Measurements from ENCODE around the gene PSMG2.
A peak's percentile ranks its signal among the peaks of the same experiment; 100 is the strongest.
"Not testable (repeated sequence)": the region's sequence is repeated elsewhere in the genome, so short reads cannot be mapped to it uniquely, and the experiment has no call there.

Gene PSMG2

DNA sequence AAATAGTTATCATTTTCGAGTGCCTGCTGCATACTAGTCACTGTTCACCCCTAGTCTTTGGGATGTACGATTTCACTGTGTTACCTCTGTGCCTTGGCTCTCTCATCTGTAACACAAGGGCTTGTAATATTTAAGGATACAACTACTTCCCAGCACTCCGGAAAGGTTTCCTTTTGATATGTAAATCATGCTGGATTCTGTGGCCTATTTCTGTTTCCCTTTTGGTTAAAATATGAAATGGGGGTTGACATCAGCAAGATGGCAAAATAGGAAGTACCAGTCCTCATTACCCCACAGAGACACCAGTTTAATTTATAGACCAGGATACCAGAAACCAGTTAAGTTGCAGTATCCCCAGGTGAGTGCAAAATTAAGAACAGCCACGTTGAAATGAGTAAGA lies 23.5 kb downstream of the PSMG2 start:
- no peak for DNase-seq

DNA sequence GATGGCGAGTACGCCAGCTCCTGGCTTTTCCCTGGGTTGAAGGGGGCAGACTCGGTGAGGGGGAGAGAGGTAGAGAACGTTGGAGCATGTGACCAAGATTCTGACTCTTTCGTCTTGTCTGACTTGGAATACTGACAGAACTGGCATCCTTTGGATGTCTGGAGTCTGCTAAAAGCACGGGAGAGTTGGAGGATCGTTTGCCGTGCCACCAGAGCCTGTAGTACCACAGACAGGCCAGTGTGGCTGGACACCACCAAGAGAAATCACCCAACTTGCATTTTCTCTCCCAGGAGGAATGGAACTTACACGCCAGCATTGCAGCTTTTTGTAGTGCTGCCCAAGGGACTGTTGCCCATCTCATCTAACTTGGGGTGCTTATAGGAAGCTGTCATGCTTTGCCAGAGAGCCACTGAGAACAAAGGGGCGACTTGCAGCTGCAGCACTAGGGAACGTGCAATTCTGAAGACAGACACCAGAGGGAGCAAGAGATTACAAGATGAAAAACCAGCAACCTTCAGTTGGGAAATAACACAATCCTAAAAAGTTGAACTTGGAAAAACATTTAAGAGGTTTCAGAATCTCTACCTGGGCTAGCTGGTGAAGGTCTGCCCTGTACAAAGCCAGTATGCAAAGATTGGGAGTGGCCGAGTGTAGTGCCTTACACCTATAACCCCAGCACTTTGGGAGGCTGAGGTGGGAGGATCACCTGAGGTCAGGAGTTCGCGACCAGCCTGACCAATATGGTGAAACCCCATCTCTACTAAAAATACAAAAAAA lies 24.1 kb downstream of the PSMG2 start:
- DNase-seq, result peak; percentile 64

DNA sequence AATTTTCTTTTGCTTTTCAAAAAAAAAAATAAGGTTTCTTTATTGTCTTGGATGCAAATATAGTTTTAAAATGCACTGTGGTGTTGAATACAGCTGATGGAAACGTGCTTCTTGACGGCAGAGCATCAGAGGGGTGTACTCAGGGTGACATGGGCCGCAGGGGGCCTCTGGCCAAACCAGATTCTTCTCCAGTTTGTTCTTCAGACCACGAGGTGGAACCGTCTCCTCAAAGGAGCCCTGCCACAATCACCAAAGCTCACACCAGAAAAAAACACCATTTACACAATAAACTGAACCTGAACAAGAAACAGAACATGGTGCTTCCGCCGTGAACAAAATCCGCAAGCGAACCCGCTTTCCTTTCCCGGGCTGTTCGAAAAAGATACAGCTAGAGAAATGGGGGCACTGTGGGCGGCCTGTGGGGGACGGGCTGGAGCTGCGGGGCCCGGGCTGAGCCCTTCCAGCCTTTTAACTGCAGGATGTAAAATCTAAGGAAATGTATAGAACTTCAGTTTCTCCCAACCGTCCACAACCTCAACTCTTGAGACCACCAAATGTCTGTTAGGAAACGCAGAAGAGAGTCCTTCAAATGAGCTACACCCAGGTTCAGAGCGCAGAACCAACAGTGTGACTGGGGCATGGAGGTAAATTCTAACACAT lies 34.5 kb downstream of the PSMG2 start:
- no peak for DNase-seq

DNA sequence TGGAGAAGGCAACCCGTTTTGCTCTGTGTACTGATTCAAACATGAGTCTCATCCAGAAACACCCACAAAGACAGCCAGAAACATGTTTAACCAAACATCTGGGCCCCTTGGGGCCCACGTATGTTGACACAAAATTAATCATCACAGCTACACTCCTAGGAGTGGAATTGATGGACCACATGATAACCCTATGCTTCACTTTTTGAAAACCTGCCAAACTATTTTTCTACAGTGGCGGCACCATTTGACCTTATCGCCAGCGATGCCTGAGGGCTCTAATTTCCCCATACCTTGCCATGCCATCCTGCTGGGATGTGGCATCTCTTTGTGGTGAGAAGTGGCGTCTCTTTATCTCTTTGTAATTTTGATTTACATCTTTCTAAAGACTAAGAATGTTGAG lies 38.5 kb downstream of the PSMG2 start:
- peak; percentile 14 for DNase-seq

DNA sequence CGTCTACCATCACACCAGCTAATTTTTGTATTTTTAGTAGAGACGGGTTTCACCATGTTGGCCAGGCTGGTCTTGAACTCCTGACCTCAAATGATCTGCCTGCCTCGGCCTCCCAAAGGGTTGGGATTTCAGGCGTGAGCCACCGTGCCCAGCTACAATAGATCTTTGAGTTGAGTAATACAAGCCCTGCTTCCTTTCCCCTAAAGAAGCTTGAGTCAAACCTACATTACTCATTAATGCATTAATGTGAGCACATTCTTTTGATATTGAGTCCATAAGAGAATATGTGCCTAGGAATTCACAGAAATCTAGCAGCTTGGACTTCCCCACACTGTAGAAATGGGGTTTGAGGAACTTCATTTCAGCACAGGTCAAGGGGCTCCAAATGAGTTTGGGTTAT lies 39.6 kb downstream of the PSMG2 start:
- DNase-seq, result no peak

DNA sequence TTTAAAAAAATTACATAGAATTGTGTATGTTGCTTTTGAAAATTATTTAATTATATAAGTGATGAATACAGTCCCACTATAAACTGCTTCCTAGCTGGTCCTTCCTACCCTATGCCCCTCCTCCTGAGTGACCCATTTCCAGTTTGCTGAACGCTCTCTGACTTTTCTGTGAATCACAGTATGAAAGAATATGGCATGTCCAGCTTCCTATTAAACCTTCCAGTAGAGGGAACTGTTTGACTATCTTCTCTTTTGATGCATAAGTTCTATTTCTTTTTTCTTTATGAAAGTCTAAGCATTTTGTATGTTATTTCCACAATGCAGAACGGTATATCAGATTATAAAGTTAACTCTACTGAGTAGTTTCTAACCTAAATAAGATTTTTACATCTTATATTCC lies 41.3 kb downstream of the PSMG2 start:
- no peak for DNase-seq

DNA sequence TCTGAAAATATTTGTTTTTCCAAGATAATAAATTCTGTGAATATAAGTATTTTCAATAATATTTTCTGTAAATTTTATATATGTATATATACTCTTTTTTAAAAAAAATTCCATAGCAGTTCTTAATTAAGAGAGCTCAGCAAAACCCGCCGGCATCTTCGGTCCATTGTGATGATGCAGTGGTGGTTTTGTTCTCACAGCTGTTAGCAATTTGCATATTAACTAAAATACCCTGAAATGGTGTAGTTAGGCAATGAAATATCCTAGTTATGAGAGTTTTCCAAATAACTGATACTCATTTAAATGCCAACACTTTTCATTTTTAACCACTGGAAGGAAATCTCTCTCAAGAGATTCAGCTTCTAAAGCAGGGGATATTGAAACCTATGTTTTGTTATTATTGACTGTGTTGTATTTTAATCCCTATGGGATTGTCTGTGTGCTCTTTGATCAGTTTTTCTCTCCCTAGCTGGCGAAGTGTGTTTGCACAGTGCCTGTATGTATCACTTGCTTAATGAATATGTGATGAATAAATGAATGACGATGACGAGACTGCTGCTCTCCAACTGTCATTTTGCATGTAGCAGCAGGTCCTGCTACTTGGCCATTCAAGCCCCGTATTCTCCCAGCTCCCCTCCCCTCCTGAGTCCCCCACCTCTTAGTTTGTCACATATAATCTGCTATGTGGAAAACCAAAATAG lies 42.4 kb downstream of the PSMG2 start:
- DNase-seq, result no peak

DNA sequence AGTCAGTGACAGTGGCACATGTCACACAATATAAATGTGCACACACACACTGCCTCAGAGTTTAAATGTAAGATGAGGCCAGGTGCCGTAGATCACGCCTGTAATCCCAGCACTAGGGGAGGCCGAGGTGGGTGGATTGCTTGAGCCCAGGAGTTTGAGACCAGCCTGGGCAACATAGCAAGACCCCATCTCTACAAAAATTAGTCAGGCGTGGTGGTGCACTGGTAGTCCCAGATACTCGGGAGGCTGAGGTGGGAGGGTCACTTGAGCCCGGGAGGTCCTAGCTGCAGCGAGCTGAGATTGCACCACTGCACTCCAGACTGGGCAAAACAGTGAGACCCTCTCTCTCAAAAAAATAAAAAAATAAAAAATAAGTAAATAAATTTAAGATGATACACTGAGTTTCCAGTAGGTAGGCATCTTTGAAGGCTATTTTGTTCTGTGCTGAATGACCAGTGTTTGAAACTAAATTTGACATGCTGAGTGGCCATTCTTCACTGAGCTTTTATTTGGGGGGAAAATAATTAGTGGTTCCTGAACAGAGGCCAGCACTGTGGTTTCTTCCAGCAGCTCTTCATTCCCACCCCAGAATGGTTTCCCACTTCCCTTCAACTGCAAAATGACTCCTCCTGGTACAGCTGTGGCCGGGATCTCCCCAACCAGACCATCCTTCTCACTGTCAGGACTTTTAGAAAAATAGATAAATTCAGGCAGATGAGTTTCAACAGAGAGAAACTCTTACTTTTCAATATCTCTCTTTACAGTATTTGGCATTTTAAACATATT lies 44.9 kb downstream of the PSMG2 start:
- DNase-seq, result no peak

DNA sequence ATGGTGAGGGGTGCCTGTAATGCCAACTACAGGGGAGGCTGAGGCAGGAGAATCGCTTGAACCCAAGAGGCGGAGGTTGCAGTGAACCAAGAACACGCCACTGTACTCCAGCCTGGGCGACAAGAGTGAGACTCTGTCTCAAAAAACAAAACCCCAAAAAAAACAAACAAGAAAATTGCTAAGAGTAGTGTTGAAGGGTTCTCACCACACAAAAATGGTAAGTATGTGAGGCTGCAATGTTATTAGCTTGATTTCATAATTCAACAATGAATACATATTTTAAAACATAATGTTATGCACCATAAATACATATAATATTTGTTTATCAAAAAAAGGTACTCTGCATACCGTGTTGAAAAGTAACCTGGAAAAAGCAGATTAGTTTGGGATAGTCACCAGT lies 45.8 kb downstream of the PSMG2 start:
- no peak for DNase-seq

DNA sequence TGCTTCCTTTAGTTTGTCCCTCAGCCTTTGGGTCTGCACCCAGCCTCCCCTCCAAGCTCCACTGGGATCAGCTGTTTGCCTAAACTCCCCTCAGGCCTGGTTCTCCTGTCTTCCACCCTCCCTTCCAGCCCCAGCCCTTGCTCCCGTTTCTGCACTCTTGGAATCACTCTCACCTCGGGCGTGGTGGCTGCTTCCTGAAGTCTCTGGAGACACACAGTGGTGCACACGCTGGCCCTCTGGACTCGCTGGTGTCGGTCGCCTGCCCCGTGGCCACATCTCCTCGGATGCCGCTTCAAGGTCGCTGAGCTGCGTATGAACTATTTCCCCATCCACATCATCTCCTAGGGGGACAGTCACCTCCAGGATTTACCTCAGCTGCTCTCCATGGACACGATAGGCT lies 46.3 kb downstream of the PSMG2 start:
- no peak for DNase-seq

DNA sequence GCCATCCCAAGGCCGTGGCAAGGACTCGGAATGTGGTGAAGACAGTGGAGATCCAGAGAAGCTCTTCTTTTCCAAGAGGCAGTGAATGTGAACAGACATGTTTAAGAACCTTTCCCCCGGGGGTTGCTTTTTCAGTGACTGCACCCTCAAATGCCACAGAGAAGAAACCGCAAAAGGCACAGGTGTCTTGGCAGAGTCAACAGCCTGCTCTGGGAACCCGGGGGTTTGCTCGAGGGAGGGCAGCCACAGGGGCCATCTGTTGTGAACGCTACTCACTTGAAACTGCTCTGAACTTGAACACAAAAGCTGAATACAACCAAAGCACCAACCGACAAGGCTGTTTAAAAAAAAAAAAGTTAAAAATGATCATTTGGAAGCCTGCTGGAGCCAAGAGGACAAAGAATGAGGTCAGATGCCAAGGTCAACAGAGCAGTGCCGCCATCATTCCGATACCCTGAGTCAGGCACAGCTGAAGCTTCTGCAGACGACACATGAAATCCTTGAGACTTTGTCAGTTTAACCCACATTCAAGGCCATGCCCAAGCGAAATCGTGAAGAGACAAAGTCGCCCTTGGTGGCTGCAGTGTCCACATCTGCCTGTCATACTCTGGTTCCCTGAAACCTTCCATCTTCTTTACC lies 47.4 kb downstream of the PSMG2 start:
- DNase-seq, result peak; percentile 49

DNA sequence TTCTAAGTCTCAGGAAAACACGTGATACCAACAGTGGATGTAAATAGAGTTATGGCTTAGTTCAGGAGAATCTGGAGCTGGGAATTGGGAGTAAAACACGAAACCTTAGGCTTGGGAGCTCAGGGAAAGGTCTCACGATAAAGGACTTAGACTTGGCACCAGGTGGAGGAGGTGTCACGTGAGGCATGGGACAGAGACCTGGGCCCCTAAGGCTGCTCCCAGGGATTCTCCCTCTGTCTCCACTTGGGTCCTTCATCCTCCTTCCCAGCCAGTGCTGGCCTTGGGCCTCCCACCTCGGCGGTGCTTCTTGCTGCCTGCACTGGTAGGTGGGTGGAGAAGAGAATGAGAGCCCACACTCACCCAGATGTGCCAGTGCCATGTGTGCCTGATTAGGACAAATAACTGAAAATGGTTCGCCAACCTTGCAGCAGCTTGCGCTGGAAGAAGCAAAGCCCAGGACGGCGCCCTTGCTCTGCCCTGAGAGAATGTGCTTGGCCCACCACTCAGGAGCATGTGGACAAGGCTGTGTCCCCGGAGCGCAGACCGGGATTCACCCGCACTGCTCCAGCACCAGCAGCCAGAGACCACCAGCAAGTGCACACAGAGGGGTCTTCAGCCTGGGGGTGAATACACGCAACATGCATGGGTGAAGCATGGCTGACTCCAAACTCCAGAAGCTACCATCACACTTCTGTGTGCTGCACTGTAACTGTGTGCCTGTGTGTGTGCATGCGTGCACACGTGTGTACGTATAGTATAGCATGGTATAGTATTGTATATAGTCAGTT lies 48.1 kb downstream of the PSMG2 start:
- no peak for DNase-seq

DNA sequence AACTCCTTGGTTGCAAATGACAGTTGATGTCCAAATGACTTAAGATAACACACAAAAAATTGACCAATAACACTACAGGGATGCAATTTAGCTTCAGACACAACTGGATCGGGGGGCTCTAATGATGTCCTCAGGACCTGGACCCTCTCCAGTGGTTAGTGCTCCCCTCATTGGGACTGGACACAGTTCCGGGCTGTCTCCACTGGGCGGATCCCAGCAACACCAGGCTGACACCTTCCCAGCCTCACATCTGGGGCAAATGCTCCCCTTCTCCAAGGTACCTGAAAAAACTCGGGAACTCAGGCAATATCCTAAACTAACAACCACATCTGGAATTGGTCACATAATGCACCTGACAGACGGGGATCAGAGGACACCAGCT lies 48.7 kb downstream of the PSMG2 start:
- no peak for DNase-seq

DNA sequence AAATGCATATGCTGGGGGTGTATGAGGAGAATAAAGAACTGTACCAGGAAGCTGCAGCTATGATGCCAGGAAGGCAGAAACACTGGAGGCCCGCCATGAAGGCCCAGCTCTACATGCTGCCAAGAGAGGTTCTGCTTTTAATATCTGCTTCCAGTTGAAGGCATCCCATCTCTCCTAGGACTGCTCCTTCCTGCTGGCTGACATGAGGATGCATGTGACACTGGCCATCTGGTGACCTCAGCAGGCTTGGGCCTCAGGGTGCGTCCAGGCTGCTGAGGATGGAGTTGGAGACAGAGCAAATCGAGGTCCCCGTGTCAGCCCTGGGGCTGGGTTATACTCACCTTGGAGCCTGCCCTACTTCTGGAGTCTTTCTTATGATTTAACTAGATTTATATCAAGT lies 49.0 kb downstream of the PSMG2 start:
- DNase-seq, result no peak

DNA sequence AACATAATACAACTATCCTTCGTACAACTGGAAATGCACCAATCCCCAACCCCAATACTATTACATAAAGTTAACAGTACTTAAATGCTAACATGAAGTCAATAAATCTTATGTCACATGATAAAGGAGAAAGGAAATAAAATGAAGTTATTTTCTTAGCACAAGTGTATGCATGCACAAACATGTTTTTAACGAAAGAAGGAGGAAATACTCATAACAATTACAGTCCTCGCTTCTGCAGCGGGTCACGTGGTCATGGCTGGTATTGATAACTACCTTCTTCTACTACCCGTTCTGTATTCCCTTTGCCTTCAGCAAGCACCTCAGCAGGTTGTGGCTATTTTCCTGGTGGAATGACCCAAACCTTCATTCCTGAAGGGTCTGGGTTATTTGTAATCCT lies 51.7 kb downstream of the PSMG2 start:
- DNase-seq, result no peak

DNA sequence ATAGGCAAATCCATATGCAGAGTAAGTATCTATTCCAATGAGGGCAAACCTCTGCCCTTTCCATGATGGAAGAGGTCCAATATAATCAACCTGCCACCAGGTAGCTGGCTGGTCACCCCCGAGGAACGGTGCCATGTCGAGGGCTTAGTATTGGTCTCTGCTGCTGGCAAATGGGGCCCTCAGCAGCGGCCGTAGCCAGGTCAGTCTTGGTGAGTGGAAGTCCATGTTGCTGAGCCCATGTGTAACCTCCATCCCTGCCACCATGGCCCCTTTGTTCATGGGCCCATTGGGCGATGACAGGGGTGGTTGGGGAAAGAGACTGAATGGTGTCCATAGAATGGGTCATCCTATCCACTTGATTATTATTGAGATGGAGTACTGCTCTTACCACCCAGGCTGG lies 52.8 kb downstream of the PSMG2 start:
- not testable (repeated sequence) for DNase-seq

DNA sequence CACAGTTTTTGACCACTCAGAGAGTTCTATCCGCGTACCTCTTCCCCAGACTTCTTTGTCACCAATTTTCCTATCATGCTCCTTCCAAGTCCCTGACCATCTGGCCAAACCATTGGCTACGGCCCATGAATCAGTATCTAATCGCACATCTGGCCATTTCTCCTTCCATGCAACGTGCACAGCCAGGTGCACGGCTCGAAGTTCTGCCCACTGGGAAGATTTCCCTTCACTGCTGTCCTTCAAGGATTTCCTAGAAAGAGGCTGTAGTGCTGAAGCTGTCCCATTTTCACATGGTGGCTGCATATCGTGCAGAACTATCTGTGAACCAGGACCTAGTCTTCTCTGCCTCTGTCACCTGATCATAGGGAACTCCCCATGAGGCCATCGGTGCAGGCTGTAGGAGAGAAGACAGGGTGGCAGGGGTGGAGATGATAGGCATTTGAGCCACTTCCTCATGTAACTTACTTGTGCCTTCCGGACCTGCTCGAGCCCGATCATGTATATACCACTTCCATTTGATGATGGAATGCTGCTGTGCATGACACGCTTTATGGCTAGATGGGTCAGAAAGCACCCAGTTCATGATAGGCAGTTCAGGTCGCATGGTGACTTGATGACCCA lies 53.9 kb downstream of the PSMG2 start:
- not testable (repeated sequence) for DNase-seq

DNA sequence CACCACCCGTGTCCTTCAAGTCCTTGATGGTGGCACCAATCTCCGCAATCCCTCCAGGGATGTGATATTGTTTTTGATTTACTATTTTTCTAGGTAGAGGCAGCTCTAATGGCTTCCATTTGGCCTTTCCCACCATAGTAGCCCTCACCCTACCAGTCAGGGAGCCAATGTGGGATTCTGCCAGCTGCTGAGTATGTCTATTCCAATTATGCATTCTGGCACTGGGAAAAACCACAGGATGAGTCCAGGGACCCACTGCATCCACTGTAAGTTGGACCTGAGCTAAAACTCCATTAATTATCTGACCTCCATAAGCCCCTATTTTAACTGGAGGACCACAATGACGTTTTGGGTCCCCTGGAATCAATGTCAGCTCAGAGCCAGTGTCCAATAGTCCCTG lies 55.7 kb downstream of the PSMG2 start:
- not testable (repeated sequence) for DNase-seq

DNA sequence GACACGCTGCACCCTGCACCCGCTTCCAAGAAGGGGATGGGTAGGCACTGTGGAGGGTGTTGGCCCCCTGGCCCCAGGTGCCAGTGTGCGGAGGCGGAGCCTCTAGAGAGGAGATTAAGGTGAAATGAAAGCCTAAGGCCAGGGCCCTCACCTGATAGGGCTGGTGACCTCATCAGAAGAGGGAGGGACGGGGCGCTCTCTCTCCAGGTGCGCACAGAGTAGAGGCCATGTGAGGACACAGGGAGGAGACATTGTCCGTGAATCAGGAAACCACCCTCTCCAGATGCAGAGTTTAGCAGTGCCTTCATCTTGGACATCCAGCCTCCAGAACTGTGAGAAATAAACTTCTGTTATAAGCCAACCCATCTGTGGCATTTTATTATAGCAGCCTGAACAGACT lies 62.3 kb downstream of the PSMG2 start:
- no peak for DNase-seq

DNA sequence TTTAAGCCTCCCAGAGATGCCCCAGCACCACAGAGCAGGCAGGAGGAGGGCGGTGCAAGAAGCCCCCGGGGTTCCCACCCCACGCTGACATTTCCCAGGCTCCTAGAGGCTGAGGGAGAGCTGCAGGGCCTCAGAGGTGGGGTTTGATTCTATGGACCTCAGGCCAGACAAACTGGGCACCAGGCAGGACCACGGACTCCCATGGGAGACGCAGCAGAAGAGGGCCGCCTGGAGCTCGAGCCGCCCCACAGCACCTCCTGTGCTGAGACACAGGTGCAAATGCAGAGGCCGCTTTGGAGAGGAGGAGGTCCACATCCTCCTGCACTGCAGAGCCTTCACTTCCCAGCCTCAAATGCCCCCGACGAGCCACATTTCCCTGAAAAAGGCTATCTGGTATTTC lies 62.7 kb downstream of the PSMG2 start:
- no peak for DNase-seq

DNA sequence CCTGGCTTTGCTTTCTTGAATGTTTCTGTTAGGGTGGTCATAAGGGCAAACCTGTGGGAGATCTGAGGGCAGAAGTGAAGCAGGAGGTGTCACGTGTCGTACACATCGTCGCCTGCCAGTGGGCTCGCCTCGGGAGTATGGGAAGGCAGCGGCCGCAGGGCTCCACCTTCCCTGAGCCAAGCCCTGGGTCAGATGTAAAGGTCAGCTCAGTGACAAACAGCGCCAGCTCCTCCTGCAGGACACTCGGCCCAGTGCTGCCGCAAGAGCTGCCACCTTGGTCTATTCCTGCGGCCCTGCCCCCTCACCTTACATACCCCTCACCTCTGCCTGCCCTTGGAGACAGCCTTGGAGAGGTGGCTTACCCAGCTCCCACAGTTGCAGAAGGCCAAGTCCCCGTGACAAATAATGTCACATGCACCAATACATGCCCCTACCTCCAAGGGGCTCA lies 64.2 kb downstream of the PSMG2 start:
- DNase-seq, result no peak
